ENCODE data around the gene IBA57.

DNA sequence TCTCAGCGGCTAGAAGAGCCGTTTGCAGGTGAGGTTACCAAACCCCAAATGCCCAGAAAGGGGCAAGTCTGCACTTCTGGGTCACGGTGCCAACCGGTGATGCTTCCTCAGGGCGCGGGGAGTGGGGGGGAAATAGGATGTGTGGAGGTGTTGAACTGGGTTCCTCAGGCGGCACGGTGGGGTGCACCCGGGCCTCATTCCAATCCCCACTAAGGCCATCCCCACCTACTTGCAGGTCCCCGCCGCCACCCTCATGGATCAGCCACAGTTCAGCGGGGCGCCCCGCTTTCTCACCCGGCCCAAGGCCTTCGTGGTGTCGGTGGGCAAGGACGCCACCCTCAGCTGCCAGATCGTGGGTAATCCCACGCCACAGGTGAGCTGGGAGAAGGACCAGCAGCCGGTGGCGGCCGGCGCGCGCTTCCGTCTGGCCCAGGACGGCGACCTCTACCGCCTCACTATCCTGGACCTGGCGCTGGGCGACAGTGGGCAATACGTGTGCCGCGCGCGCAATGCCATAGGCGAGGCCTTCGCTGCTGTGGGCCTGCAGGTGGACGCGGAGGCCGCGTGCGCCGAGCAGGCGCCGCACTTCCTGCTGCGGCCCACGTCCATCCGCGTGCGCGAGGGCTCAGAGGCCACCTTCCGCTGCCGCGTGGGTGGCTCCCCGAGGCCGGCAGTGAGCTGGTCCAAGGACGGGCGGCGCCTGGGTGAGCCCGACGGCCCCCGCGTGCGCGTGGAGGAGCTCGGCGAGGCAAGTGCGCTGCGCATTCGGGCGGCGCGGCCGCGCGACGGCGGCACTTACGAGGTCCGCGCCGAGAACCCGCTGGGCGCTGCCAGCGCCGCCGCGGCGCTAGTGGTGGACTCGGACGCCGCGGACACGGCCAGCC lies 46.2 kb downstream of the IBA57 start:
- TF ChIP-seq, protein P1, sequence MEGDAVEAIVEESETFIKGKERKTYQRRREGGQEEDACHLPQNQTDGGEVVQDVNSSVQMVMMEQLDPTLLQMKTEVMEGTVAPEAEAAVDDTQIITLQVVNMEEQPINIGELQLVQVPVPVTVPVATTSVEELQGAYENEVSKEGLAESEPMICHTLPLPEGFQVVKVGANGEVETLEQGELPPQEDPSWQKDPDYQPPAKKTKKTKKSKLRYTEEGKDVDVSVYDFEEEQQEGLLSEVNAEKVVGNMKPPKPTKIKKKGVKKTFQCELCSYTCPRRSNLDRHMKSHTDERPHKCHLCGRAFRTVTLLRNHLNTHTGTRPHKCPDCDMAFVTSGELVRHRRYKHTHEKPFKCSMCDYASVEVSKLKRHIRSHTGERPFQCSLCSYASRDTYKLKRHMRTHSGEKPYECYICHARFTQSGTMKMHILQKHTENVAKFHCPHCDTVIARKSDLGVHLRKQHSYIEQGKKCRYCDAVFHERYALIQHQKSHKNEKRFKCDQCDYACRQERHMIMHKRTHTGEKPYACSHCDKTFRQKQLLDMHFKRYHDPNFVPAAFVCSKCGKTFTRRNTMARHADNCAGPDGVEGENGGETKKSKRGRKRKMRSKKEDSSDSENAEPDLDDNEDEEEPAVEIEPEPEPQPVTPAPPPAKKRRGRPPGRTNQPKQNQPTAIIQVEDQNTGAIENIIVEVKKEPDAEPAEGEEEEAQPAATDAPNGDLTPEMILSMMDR (IDR thresholded peaks at IDR 0.05; ENCODE audit: low read length), result no peak
- TF ChIP-seq EZH2 (optimal IDR thresholded peaks at IDR 0.05; ENCODE audit: low read depth, low read length) (no peak), EZH2phosphoT487 (IDR thresholded peaks at IDR 0.05; ENCODE audit: low read length) (no peak)
